MM.1S (cell line): ENCODE data around the gene PNMA1.

ENCODE experiments used
- DNase-seq: peaks from one replicate; pipeline ENCODE4 v3.0.0-alpha.2; 2015
- H2AFZ ChIP-seq: fragments of 300-600 bp; sonication (generic); 2 replicates; pipeline ENCODE4 v1.6.0; 2016; ENCODE audit warnings: antibody characterized with exemption, low read length
- H3F3A ChIP-seq: fragments of 300-600 bp; sonication (generic); 2 replicates; pipeline ENCODE4 v1.6.1; 2016; ENCODE audit warnings: mild to moderate bottlenecking, antibody characterized with exemption, low read length, moderate library complexity, mixed read lengths; ENCODE audit not compliant: insufficient read depth
- H3K27ac ChIP-seq: fragments of 300-600 bp; sonication (generic); 2 replicates; pipeline ENCODE4 v1.5.1; 2016; ENCODE audit warnings: mild to moderate bottlenecking, low read length
- H3K27me3 ChIP-seq: fragments of 300-600 bp; sonication (generic); replicated peaks from 2 replicates; pipeline ENCODE4 v1.6.0; 2016; ENCODE audit warnings: low read length; ENCODE audit not compliant: insufficient read depth
- H3K36me3 ChIP-seq: fragments of 300-600 bp; sonication (generic); replicated peaks from 2 replicates; pipeline ENCODE4 v1.6.1; 2016; ENCODE audit warnings: mild to moderate bottlenecking, low read length, mixed read lengths; ENCODE audit not compliant: insufficient read depth
- H3K4me1 ChIP-seq: fragments of 300-600 bp; sonication (generic); 2 replicates; pipeline ENCODE4 v1.6.1; 2016; ENCODE audit warnings: low read length, mixed read lengths
- H3K4me2 ChIP-seq: fragments of 300-600 bp; sonication (generic); 2 replicates; pipeline ENCODE4 v1.6.0; 2016; ENCODE audit warnings: low read depth, low read length
- H3K4me3 ChIP-seq: fragments of 300-600 bp; sonication (generic); 2 replicates; pipeline ENCODE4 v1.5.1; 2016; ENCODE audit warnings: low read length, mixed read lengths
- H3K79me2 ChIP-seq: fragments of 300-600 bp; sonication (generic); 2 replicates; pipeline ENCODE4 v1.6.1; 2016; ENCODE audit warnings: mixed run types, low read length, mixed read lengths
- H3K9ac ChIP-seq: fragments of 300-600 bp; sonication (generic); 2 replicates; pipeline ENCODE4 v1.6.1; 2016; ENCODE audit warnings: low read length, mixed read lengths
- H3K9me2 ChIP-seq: fragments of 300-600 bp; sonication (generic); replicated peaks from 2 replicates; pipeline ENCODE4 v1.6.1; 2016; ENCODE audit warnings: mild to moderate bottlenecking, low read length, mixed read lengths; ENCODE audit not compliant: insufficient read depth
- H3K9me3 ChIP-seq: fragments of 300-600 bp; sonication (generic); replicated peaks from 2 replicates; pipeline ENCODE4 v1.6.1; 2016; ENCODE audit warnings: mild to moderate bottlenecking, low read length, mixed read lengths; ENCODE audit not compliant: insufficient read depth
- H4K20me1 ChIP-seq: fragments of 300-600 bp; sonication (generic); 2 replicates; pipeline ENCODE4 v1.6.1; 2016; ENCODE audit warnings: mild to moderate bottlenecking, low read length, moderate library complexity, mixed read lengths; ENCODE audit not compliant: insufficient read depth
- EZH2 ChIP-seq: fragments of 300-600 bp; sonication (generic); optimal IDR thresholded peaks from 2 replicates; pipeline ENCODE3; 2017; ENCODE audit warnings: low read depth, mild to moderate bottlenecking, antibody characterized with exemption, low read length, mixed read lengths
- EZH2phosphoT487 ChIP-seq: fragments of 300-600 bp; sonication (generic); IDR thresholded peaks from 2 replicates; pipeline ENCODE4 v1.6.1; 2018; ENCODE audit warnings: antibody characterized with exemption, low read length
- TF ChIP-seq, protein P1 (sequence below): fragments of 300-600 bp; sonication (generic); IDR thresholded peaks from 2 replicates; pipeline ENCODE4 v1.5.1; 2016; ENCODE audit warnings: antibody characterized with exemption, low read length, mixed read lengths

The PNMA1 gene

DNA sequence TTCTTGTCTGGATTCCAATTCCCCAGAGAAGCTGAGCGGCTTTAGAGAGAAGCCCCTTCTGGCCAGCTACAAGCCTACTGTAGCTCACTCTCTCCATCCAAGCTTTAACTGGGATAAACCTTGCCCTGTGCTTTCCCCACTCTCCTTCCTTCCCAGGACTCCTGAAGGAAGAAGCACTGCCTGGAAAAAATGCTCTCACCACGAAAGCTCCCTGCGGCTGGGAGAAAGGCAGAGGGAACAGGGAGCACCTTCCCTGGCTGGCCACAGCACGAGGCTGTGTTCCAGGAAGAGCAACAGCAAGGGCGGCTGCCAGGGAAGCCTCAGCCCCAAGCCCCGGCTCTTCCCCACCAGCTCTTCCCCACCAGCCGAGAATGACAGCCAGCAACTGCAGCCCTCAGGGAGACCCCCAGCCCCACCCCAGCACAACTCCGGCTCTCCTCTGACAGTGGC, 40.8 kb upstream of the PNMA1 start:
- Histone ChIP-seq H3K27me3 (no peaks in the 10 kb centered on the region), H3K27ac (no peak overlapping the region), H3K9me2 (no peaks in the 10 kb centered on the region), H3K9me3 (no peaks in the 10 kb centered on the region), H3F3A (peaks cover 2% of the 10 kb centered on the region; the same call in 1 of the 2 replicates), H4K20me1 (peaks cover 28% of the 10 kb centered on the region), H2AFZ (no peak overlapping the region), H3K9ac (no peak overlapping the region), H3K36me3 (no peaks in the 10 kb centered on the region), H3K4me2 (no peak overlapping the region), H3K79me2 (peaks cover 93% of the 10 kb centered on the region), H3K4me3 (no peak overlapping the region), H3K4me1 (0 out of 2 replicates have a peak, but pooled peaks cover 10% of the 10 kb centered on the region)
- TF ChIP-seq, protein P1, sequence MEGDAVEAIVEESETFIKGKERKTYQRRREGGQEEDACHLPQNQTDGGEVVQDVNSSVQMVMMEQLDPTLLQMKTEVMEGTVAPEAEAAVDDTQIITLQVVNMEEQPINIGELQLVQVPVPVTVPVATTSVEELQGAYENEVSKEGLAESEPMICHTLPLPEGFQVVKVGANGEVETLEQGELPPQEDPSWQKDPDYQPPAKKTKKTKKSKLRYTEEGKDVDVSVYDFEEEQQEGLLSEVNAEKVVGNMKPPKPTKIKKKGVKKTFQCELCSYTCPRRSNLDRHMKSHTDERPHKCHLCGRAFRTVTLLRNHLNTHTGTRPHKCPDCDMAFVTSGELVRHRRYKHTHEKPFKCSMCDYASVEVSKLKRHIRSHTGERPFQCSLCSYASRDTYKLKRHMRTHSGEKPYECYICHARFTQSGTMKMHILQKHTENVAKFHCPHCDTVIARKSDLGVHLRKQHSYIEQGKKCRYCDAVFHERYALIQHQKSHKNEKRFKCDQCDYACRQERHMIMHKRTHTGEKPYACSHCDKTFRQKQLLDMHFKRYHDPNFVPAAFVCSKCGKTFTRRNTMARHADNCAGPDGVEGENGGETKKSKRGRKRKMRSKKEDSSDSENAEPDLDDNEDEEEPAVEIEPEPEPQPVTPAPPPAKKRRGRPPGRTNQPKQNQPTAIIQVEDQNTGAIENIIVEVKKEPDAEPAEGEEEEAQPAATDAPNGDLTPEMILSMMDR = no peak
- TF ChIP-seq EZH2phosphoT487 (no peak), EZH2 (no peak)
- no peak for DNase-seq

DNA sequence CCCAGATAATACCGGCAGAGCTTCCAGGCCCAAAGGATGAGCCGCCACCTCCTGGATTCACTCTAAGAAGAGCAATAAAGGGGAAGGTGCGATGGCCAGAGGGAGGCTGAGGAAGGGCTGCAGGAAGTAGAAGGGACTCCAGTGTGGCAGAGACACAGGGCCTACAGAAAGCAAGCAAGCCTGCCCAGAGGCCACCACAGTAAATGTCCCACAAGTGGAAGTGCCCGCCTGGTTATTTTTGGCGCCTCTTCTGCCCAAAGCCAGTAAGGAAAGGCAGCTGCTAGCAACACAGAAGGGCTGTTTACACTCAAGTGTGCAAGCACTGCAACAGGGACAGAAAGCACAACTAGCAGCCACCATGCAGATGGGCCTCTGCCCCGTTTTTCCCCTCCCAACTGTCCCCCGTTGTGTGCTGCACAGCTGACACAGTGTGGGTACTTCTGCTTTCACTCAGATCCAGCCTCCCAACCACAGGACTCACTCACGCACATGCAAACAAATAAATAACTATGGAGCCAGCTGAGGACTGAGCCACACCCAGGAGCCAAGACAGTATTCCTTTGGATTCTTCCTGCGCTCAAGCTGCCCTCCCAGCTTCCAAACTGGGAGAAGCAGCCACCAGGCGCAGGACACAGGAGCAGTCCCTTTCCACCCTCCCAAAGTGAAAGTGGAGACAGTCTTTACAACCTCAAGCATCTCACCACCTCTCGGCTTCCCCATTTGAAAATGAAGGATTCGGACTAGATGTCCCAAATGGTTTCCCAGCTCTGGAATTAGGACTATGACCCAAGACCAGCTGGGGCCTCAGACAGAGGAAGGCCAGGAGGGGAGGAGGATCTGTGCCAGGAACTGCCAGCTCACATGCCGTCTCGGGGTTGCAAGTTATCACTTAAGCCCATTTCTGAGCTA, 40.0 kb upstream of the PNMA1 start:
- DNase-seq = no peak
- Histone ChIP-seq H3K4me2 (no peak overlapping the region), H3K36me3 (no peaks in the 10 kb centered on the region), H3F3A (no peaks in the 10 kb centered on the region), H3K9me2 (no peaks in the 10 kb centered on the region), H3K9ac (no peak overlapping the region), H2AFZ (no peak overlapping the region), H3K4me1 (0 out of 2 replicates have a peak, but pooled peaks cover 10% of the 10 kb centered on the region), H3K27me3 (no peaks in the 10 kb centered on the region), H3K9me3 (no peaks in the 10 kb centered on the region), H3K27ac (no peak overlapping the region), H3K79me2 (peaks cover 99% of the 10 kb centered on the region), H3K4me3 (no peak overlapping the region), H4K20me1 (peaks cover 28% of the 10 kb centered on the region)
- TF ChIP-seq EZH2phosphoT487 = no peak
- TF ChIP-seq EZH2 = no peak
- TF ChIP-seq, protein P1 = no peak

DNA sequence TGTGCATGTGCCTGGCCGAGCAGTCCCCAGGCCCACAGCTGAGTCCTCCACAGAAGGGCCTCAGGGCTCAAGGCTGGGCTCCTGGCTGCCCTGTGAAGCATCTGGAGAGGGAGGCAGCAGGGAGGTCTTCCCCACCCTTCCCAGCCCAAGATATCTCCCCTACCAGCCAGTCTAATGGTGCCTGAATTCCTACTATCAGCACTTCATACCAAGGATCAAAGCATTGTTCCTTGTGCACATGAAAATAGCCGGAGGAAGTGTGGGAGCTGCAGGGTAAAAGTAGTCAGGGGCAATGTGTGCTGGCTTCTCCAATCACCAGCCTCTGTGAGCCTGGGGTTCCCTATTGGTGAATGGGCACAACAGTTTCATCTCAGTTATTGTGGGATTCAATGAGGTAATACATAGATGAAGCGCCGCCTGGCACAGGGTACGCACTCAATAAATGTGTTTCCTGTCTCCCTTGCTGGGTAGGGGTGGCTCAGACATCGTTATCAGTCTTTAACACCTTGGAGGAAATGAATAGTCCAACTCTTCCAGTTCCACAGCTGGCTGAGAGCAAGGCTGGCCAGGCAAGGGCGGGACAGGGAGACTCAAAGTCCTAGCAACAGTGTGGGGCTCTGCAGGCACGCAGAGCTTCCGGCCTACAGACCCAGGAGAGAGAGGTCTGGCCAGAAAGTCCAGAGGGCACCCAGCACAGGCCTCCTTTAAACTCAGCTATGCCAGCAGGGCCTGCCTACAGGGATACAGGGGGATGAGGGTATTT, 39.1 kb upstream of the PNMA1 start:
- no peak overlapping the region for H3K9ac ChIP-seq
- H3K4me1 ChIP-seq = 0 out of 2 replicates have a peak, but pooled peaks cover 10% of the 10 kb centered on the region
- H3F3A ChIP-seq = no peaks in the 10 kb centered on the region
- H3K9me3 ChIP-seq = no peaks in the 10 kb centered on the region
- H4K20me1 ChIP-seq = peaks cover 33% of the 10 kb centered on the region
- H3K9me2 ChIP-seq = no peaks in the 10 kb centered on the region
- H3K36me3 ChIP-seq = no peaks in the 10 kb centered on the region
- no peak overlapping the region for H3K4me3 ChIP-seq
- no peak for TF ChIP-seq EZH2
- TF ChIP-seq, protein P1 = no peak
- no peak for TF ChIP-seq EZH2phosphoT487
- H3K27ac ChIP-seq = no peak overlapping the region
- H2AFZ ChIP-seq = no peak overlapping the region
- no peaks in the 10 kb centered on the region for H3K27me3 ChIP-seq
- DNase-seq = no peak
- no peak overlapping the region for H3K4me2 ChIP-seq
- H3K79me2 ChIP-seq = peaks cover 99% of the 10 kb centered on the region
